ENCODE results near the gene PRKG2.
A peak's percentile ranks its signal among the peaks of the same experiment; 100 is the strongest.

Gene PRKG2

GRCh38 chr4:81214144-81214880 is 710 bp downstream of the PRKG2 start:
- TF ChIP-seq, protein P1, sequence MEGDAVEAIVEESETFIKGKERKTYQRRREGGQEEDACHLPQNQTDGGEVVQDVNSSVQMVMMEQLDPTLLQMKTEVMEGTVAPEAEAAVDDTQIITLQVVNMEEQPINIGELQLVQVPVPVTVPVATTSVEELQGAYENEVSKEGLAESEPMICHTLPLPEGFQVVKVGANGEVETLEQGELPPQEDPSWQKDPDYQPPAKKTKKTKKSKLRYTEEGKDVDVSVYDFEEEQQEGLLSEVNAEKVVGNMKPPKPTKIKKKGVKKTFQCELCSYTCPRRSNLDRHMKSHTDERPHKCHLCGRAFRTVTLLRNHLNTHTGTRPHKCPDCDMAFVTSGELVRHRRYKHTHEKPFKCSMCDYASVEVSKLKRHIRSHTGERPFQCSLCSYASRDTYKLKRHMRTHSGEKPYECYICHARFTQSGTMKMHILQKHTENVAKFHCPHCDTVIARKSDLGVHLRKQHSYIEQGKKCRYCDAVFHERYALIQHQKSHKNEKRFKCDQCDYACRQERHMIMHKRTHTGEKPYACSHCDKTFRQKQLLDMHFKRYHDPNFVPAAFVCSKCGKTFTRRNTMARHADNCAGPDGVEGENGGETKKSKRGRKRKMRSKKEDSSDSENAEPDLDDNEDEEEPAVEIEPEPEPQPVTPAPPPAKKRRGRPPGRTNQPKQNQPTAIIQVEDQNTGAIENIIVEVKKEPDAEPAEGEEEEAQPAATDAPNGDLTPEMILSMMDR (IDR thresholded peaks at IDR 0.05; ENCODE audit: low read depth, low read length): no peak
- peak overlapping the region; percentile 73 for H3K4me3 ChIP-seq (ENCODE audit: low read depth, low read length)

GRCh38 chr4:81213671-81214070 is 1.4 kb downstream of the PRKG2 start:
- no peak overlapping the region; the same call in 1 of the 2 replicates for H3K4me3 ChIP-seq (ENCODE audit: low read depth, low read length)
- TF ChIP-seq, protein P1 (IDR thresholded peaks at IDR 0.05; ENCODE audit: low read depth, low read length): no peak

- H3K4me3 ChIP-seq (ENCODE audit: low read depth, low read length): no peak overlapping the region
- TF ChIP-seq, protein P1 (IDR thresholded peaks at IDR 0.05; ENCODE audit: low read depth, low read length): no peak
Measured at GRCh38 chr4:81211956-81212355, 3.1 kb downstream of the PRKG2 start.

DNA sequence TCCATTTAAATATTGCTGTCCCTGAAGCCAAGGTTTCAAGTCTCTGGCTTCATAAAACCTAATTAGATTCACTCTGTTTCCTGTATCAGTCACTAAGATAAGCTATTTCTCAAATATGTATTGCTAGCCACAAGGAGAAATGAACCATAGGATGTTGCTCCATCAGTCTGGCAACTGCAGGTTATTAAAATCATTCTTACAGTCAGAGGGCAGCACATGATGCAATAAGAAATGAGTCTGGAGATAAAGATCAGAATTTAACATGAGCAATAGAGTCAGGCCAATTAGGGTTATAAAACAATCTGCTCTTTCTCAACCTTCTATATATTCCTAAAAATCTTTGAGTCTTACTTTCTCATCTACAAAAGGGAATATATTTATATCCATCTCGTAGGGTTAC is 7.2 kb downstream of the PRKG2 start:
- no peak overlapping the region for H3K4me3 ChIP-seq (ENCODE audit: low read depth, low read length)
- TF ChIP-seq, protein P1 (IDR thresholded peaks at IDR 0.05; ENCODE audit: low read depth, low read length): no peak

DNA sequence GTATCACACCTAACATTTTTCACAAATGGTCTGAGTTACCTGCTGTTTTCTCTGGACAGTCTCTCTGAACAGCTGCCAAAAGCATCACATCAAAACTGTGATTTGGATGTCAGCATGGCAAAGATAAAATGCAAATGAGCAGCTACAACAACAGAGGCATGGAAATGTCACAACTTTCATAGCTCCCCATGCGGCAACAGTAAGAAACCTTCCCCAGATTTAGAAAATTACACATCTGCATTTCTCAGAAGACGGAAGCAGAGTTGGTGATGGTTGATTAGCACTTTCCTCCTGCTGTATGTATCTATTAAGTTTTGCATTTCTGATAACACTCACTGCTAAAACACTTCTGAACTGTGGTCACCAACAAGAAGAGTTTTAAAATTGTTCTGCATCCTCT is 9.7 kb downstream of the PRKG2 start:
- no peak overlapping the region for H3K4me3 ChIP-seq (ENCODE audit: low read depth, low read length)
- TF ChIP-seq, protein P1 (IDR thresholded peaks at IDR 0.05; ENCODE audit: low read depth, low read length): no peak

DNA sequence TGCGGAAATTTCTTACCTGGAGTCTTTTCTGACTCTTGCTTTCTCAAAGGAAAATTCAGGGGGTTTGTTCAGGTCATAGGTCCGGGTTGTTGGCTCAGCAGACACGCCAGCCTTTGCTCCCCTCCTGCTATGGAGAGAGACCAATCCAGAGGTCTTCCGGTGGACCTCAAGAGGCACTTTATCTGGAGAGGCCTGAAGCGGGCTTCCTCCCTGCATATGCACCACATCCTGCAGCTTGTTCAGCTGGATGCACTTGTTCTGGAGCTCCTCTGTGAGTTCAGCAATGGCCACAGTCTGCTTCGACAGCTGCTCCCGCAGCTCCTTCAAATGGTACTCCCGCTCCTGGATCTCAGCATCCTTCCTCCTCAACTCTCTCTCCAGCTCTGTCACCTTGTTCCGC is 10.5 kb downstream of the PRKG2 start:
- no peak overlapping the region for H3K4me3 ChIP-seq (ENCODE audit: low read depth, low read length)
- TF ChIP-seq, protein P1 (IDR thresholded peaks at IDR 0.05; ENCODE audit: low read depth, low read length): no peak

GRCh38 chr4:81199831-81200230 is 15.2 kb downstream of the PRKG2 start:
- TF ChIP-seq, protein P1 (IDR thresholded peaks at IDR 0.05; ENCODE audit: low read depth, low read length): no peak
- no peak overlapping the region for H3K4me3 ChIP-seq (ENCODE audit: low read depth, low read length)

All from WI38 (cell line).